Activated T-cell treated with anti-CD3 and anti-CD28 coated beads, Interleukin-2, amount 50 U/mL, for 24 hours (primary cell): ENCODE results near the gene PLCB1.

ENCODE experiments used
- DNase-seq: peaks from one replicate; pipeline ENCODE4 v3.0.0-alpha.2; 2020
- H3K27ac Mint-ChIP-seq: 2 replicates; pipeline ENCODE4 v1.8.0; 2020; ENCODE audit warnings: mild to moderate bottlenecking, mixed read lengths
- H3K27me3 Mint-ChIP-seq: 2 replicates; pipeline ENCODE4 v1.8.0; 2020; ENCODE audit warnings: mixed read lengths
- H3K36me3 Mint-ChIP-seq: 2 replicates; pipeline ENCODE4 v1.8.0; 2020; ENCODE audit warnings: low read depth, mixed read lengths
- H3K4me1 Mint-ChIP-seq: 2 replicates; pipeline ENCODE4 v1.8.0; 2020; ENCODE audit warnings: low read depth, mixed read lengths
- H3K4me3 Mint-ChIP-seq: 2 replicates; pipeline ENCODE4 v1.8.0; 2020; ENCODE audit warnings: mild to moderate bottlenecking, moderate library complexity, mixed read lengths
- H3K9me3 Mint-ChIP-seq: 2 replicates; pipeline ENCODE4 v1.8.0; 2020; ENCODE audit warnings: mixed read lengths

PLCB1 gene

DNA sequence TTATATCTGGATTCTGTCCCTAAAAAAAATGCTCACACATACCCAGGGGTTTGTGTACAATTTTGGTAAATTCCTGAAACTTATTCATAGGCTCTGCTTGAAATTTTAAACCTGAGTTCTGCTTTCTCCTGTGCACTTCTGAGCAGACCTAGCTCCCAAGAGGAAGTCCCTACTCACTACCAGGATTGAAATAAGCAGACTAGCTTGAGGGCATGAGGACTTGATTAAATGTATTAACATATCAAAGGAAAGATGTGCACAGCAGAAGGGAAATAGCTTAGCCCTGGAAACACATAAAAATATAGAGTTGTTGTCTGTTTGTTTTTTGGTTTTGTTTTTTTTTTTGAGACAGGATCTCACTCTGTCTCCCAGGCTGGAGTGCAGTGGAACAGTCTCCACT, 785.0 kb downstream of the PLCB1 start:
- Mint-ChIP-seq H3K9me3 (peaks cover 12% of the 10 kb centered on the region), H3K36me3 (no peaks in the 10 kb centered on the region), H3K4me1 (no peaks in the 10 kb centered on the region), H3K27ac (no peak overlapping the region), H3K27me3 (no peaks in the 10 kb centered on the region), H3K4me3 (no peak overlapping the region)
- no peak for DNase-seq

DNA sequence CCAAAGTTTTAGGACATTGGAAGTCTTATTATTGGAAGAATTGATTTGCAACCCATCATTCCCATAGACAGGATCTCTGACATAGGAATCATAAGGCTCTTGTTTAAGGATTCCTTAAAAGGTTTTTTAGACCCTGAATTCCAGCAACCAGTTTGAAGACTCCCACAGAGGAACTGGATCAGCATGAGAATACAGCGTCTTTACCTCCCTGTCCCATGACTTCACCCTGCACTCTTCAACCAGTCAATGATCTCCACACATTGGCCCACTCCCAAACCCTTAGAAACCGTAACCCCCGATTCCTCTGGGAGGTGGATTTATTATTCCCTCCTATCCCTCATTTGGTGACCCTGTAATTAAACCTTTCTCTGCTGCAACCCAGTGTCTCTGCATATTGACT, 786.1 kb downstream of the PLCB1 start:
- Mint-ChIP-seq H3K27ac (no peak overlapping the region), H3K4me3 (no peak overlapping the region), H3K27me3 (no peaks in the 10 kb centered on the region), H3K4me1 (no peaks in the 10 kb centered on the region), H3K9me3 (peaks cover 13% of the 10 kb centered on the region), H3K36me3 (no peaks in the 10 kb centered on the region)
- no peak for DNase-seq

DNA sequence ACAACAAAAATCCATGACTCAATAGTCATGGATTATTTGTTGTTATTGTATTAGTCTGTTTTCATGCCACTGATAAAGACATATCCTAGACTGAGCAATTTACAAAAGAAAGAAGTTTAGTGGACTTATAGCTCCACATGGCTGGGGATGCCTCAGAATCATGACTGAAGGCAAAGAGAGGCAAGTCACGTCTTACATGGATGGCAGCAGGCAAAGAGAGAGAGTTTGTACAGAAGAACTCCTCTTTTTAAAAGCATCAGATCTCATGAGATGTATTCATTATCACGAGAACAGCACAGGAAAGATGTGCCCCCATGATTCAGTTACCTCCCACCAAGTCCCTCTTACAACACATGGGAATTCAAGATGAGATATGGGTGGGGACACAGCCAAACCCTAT, 792.5 kb downstream of the PLCB1 start:
- H3K36me3 Mint-ChIP-seq, result no peaks in the 10 kb centered on the region
- H3K27ac Mint-ChIP-seq, result no peak overlapping the region
- H3K4me1 Mint-ChIP-seq, result no peaks in the 10 kb centered on the region
- no peak for DNase-seq
- H3K9me3 Mint-ChIP-seq, result peaks cover 4% of the 10 kb centered on the region
- H3K4me3 Mint-ChIP-seq, result no peak overlapping the region
- H3K27me3 Mint-ChIP-seq, result no peaks in the 10 kb centered on the region

DNA sequence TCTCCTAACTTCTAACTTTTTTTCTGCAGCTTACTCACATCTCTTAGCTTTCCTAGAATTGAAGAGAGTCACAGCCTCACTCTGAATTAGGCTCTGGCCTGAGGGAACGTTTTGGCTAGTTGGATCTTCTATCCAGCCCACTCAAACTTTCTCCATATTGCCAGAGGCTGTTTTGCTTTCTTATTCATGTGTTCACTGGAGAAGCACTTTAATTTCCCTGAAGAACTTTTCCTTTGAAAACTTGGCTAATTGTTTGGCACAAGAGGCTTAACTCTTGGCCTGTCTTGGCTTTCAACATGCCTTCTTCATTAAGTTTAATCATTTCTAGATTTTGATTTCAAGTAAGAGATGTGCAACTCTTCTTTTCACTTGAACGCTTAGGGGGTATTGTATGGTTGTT, 798.7 kb downstream of the PLCB1 start:
- Mint-ChIP-seq H3K27me3 (no peaks in the 10 kb centered on the region), H3K9me3 (no peaks in the 10 kb centered on the region), H3K4me1 (no peaks in the 10 kb centered on the region), H3K27ac (no peak overlapping the region), H3K4me3 (no peak overlapping the region), H3K36me3 (no peaks in the 10 kb centered on the region)
- DNase-seq, result no peak

DNA sequence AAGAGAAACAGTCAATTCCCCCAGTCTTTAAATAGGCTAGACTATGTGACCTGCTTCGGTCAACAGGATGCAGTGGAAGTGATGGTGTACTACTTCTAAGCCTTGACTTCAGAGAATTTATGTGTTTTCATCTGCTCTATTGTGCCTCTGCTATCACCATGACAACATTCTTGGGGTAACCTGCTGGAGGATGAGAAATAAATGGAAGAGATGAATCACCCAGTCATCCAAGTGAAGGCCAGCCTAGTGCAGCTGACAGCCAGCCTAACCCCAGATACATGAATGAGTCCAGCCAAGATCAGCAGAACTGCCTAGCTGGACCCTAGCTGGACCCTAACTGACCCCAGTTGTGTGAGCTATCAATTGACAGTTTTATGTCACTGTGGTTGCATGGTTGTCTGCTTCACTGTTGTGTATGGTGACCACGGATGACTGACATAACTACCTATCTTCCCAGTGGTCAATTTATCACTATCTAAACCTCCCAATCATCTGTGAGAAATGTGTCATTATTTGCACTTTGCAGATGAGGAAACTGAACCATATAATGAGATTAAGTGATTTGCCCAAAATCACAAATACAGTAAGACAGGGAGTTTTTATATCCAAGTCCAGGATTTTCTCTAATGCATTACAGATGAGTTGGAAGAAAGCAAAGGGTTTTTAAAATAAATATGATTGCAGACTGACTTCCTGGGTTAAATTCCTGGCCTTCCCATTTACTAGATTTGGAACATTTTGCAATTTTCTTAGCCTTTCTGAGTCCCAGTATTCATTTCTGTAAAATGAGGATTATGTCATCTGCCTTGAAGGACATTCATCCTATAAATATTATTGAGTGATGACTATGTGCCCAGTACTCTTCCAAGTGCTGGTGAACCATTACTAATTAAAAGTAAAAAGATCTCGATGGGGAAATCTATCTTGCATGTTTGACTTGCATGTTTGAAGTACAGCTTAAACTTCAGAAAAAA, 800.4 kb downstream of the PLCB1 start:
- no peaks in the 10 kb centered on the region for H3K4me1 Mint-ChIP-seq
- DNase-seq, result no peak
- H3K27ac Mint-ChIP-seq, result no peak overlapping the region
- H3K27me3 Mint-ChIP-seq, result no peaks in the 10 kb centered on the region
- H3K36me3 Mint-ChIP-seq, result no peaks in the 10 kb centered on the region
- H3K4me3 Mint-ChIP-seq, result no peak overlapping the region
- no peaks in the 10 kb centered on the region for H3K9me3 Mint-ChIP-seq

DNA sequence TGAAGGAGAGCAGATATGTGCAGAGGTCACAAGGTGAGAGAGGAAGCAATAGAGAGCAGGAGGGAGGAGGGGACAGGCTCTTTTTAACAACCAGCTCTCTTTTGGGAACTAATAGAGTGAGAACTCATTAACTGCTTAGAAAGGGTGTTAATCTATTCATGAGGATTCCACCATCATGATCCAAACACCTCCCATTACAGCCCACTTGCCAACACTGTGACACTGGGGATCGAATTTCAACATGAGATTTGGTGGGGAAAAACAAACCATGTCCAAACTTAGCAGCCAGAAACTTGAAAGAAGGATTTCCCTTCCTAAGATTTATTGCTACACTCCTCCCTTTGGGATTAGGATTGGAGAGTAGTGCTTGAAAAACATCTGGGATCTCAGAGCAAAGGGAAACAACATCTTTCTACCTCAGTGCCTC, 801.3 kb downstream of the PLCB1 start:
- H3K4me1 Mint-ChIP-seq, result no peaks in the 10 kb centered on the region
- no peaks in the 10 kb centered on the region for H3K36me3 Mint-ChIP-seq
- DNase-seq, result no peak
- H3K27ac Mint-ChIP-seq, result no peak overlapping the region
- no peaks in the 10 kb centered on the region for H3K9me3 Mint-ChIP-seq
- no peaks in the 10 kb centered on the region for H3K27me3 Mint-ChIP-seq
- H3K4me3 Mint-ChIP-seq, result no peak overlapping the region

DNA sequence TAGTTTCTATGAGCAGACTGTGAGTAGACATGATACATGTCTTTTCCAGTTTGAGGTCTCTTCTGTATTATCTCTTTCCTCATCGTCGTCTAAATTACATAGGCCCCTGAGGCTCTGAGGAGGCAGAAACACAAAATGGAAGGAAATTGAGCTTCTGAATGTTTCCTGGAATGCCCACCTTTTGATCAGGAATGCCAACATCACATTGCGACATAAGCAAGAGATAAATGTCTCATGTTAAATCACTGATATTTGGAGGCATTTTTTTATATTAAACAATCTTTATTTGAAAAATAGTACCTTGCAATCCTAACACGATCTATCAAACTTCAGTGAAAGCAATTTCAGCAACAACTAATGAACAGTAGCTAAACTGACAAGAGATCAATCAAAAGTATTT, 802.3 kb downstream of the PLCB1 start:
- Mint-ChIP-seq H3K9me3 (no peaks in the 10 kb centered on the region), H3K4me3 (no peak overlapping the region)

More for the DNA sequence above, 802.3 kb downstream of the PLCB1 start:
- Mint-ChIP-seq H3K36me3 (no peaks in the 10 kb centered on the region), H3K4me1 (no peaks in the 10 kb centered on the region), H3K27ac (no peak overlapping the region), H3K27me3 (no peaks in the 10 kb centered on the region)
- DNase-seq, result no peak
